C4-2B (cell line): ENCODE measurements around the gene EEF2K.

ENCODE experiments used
- H3K27ac ChIP-seq: fragments of 450-650 bp; 2 replicates; pipeline ENCODE4 v1.5.1; 2017
- ZFX ChIP-seq: fragments of 450-650 bp; IDR thresholded peaks from 2 replicates; pipeline ENCODE4 v1.6.1; 2017
- TF ChIP-seq, protein P1 (sequence below): fragments of 450-650 bp; conservative IDR thresholded peaks from 2 replicates; pipeline ENCODE4 v1.5.1; 2017; ENCODE audit warnings: mild to moderate bottlenecking

Gene EEF2K

DNA sequence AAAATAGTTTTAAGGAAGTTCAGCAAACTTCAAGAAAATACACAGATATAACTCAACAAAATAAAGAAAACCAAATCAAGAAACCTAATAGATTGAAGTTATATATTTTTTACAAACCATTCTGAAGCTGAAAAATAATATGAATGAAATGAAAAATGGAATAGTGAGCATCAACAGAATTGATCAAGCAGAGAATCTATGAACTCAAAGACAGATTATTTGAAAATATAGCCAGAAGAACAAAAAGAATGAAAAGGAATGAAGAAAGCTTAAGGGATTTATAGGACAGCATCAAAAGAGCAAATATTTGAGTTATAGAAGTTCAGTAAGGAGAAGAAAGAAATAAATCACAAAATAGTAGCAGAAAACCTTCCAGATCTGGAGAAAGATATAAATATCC, 130.5 kb downstream of the EEF2K start:
- H3K27ac ChIP-seq: no peak overlapping the region
- no peak for TF ChIP-seq ZFX
- TF ChIP-seq, protein P1, sequence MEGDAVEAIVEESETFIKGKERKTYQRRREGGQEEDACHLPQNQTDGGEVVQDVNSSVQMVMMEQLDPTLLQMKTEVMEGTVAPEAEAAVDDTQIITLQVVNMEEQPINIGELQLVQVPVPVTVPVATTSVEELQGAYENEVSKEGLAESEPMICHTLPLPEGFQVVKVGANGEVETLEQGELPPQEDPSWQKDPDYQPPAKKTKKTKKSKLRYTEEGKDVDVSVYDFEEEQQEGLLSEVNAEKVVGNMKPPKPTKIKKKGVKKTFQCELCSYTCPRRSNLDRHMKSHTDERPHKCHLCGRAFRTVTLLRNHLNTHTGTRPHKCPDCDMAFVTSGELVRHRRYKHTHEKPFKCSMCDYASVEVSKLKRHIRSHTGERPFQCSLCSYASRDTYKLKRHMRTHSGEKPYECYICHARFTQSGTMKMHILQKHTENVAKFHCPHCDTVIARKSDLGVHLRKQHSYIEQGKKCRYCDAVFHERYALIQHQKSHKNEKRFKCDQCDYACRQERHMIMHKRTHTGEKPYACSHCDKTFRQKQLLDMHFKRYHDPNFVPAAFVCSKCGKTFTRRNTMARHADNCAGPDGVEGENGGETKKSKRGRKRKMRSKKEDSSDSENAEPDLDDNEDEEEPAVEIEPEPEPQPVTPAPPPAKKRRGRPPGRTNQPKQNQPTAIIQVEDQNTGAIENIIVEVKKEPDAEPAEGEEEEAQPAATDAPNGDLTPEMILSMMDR: no peak

DNA sequence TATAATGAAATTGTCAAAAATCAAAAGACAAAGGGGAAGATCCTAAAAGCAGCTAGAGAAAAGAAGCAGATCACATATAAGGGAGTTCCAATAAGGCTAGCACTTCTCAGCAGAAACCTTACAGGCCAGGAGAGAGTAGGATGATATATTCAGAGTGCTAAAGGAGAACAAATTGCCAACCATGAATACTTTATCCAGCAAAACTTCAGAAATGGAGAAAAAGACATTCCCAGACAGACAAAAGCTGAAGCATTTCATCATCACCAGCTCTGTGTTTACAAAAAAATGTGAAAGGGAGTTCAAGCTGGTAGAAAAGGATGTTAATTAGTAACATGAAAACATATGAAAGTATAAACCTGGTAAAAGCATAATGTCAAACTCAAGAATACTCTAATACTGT, 131.0 kb downstream of the EEF2K start:
- TF ChIP-seq, protein P1: no peak
- TF ChIP-seq ZFX: no peak
- H3K27ac ChIP-seq: no peak overlapping the region

DNA sequence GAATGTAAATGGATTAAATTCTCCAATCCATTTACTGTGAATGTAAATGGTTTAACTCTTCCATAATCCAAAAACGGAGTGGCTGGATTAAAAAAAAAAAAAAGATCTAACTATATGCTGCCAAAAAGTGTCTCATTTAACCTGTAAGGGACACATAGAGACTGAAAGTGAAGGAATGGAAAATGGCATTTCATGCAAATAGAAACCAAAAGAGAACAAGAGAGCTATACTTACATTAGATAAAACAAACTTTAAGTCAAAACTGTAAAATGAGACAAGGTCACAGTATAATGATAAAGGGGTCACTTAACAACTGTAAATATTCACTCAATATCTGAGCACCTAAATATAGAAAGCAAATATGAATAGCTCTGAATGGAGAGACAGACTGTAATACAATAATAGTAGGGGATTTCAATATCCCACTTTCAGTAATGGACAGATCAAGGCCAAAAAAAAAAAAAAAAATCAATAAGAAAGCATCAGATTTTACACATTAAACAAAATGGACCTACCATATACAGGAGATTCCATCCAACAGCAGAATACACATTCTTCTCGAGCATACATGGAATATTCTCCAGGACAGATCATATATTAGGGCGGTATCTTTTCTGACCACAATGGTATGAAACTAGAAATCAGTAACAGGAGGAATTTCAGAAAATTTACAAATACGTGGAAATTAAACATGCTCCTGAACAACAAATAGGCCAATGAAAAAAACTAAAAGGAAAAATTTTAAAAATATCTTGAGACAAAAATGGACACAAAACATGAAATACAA, 132.0 kb downstream of the EEF2K start:
- H3K27ac ChIP-seq: no peak overlapping the region
- TF ChIP-seq, protein P1: no peak
- no peak for TF ChIP-seq ZFX
